Urinary bladder (tissue), 4 donors: ENCODE measurements around the gene OVOL1. TPM values are rescaled to one million over a fixed set of nuclear protein-coding genes. Genes with fewer than 3 reads are reported as not detected.

ENCODE experiments used
- DNase-seq: peaks from one replicate; pipeline ENCODE4 v3.0.0-alpha.2; 2015; ENCODE audit errors: extremely low spot score
- H3K27ac ChIP-seq: one replicate; pipeline ENCODE4 v1.5.1; 2013; ENCODE audit warnings: low read depth, mild to moderate bottlenecking, moderate library complexity
- H3K36me3 ChIP-seq: one replicate; pipeline ENCODE4 v1.6.1; 2013; ENCODE audit warnings: mild to moderate bottlenecking, moderate library complexity; ENCODE audit not compliant: insufficient read depth
- H3K4me1 ChIP-seq: one replicate; pipeline ENCODE4 v1.6.1; 2013; ENCODE audit warnings: mild to moderate bottlenecking, moderate library complexity; ENCODE audit not compliant: insufficient read depth
- H3K4me3 ChIP-seq: one replicate; pipeline ENCODE4 v1.5.1; 2013; ENCODE audit warnings: low read depth, low read length
- WGBS: extraction: QIAGEN DNeasy Blood & Tissue Kit; methylation state at CpG from one replicate; pipeline ENCODE4 v1.1.7; 2013; 5-methylcytosine and 5-hydroxymethylcytosine counted together
- polyA plus RNA-seq: library from polyadenylated mRNA; stranded (reverse); fragments of 200-250 nt; gene quantifications from one replicate; pipeline ENCODE4 v1.2.3, GENCODE V29; 2013
- total RNA-seq: library from RNA; depleted of rRNA; stranded (reverse); fragments of >200 nt; gene quantifications from one replicate; pipeline ENCODE4 v1.2.3, GENCODE V29; 2014
- donor health status: healthy with polysubstance abuse.
- donor health status: healthy.

OVOL1 gene
- total and polyA plus RNA-seq, 2 donors: 4.7 to 5.1 TPM

- WGBS: 81% methylated on average over 18 of the region's 18 CpGs
- H3K4me3 ChIP-seq: no peak overlapping the region
These were observed 4.2 kb downstream of the OVOL1 start for GRCh38 chr11:65790902-65791650.

GRCh38 chr11:65791719-65792213 lies 4.9 kb downstream of the OVOL1 start:
- DNase-seq: no peak
- H3K27ac ChIP-seq: peak overlapping the region; percentile 42
- H3K4me3 ChIP-seq: no peak overlapping the region

More at GRCh38 chr11:65790902-65791650, 4.2 kb downstream of the OVOL1 start:
- peak overlapping the region; percentile 13 for H3K27ac ChIP-seq
- no peaks in the 10 kb centered on the region for H3K4me1 ChIP-seq
- H3K36me3 ChIP-seq: no peaks in the 10 kb centered on the region
- no peak for DNase-seq

GRCh38 chr11:65792456-65792855 lies 5.6 kb downstream of the OVOL1 start:
- no peak for DNase-seq
- Histone ChIP-seq H3K36me3 (no peaks in the 10 kb centered on the region), H3K27ac (peak overlapping the region; percentile 63), H3K4me1 (no peaks in the 10 kb centered on the region), H3K4me3 (no peak overlapping the region)
- WGBS: 81% methylated on average over 16 of the region's 16 CpGs

More at GRCh38 chr11:65791719-65792213, 4.9 kb downstream of the OVOL1 start:
- 74% methylated on average over 13 of the region's 13 CpGs for WGBS
- no peaks in the 10 kb centered on the region for H3K36me3 ChIP-seq
- no peaks in the 10 kb centered on the region for H3K4me1 ChIP-seq

- no peaks in the 10 kb centered on the region for H3K36me3 ChIP-seq
- DNase-seq: no peak
- no peak overlapping the region for H3K4me3 ChIP-seq
- WGBS: 68% methylated on average over 16 of the region's 16 CpGs
- no peak overlapping the region for H3K27ac ChIP-seq
- no peaks in the 10 kb centered on the region for H3K4me1 ChIP-seq
These were observed 6.3 kb downstream of the OVOL1 start for GRCh38 chr11:65793144-65793581.

GRCh38 chr11:65793625-65794400 lies 7.0 kb downstream of the OVOL1 start:
- H3K4me1 ChIP-seq: no peaks in the 10 kb centered on the region
- DNase-seq: no peak
- H3K36me3 ChIP-seq: no peaks in the 10 kb centered on the region
- WGBS: 88% methylated on average over 29 of the region's 29 CpGs
- H3K4me3 ChIP-seq: no peak overlapping the region
- H3K27ac ChIP-seq: no peak overlapping the region

GRCh38 chr11:65794570-65795510 lies 8.0 kb downstream of the OVOL1 start:
- Histone ChIP-seq H3K4me3 (no peak overlapping the region), H3K27ac (no peak overlapping the region), H3K36me3 (no peaks in the 10 kb centered on the region), H3K4me1 (no peaks in the 10 kb centered on the region)
- no peak for DNase-seq
- 90% methylated on average over 42 of the region's 42 CpGs for WGBS

GRCh38 chr11:65796726-65797601 lies 10.1 kb downstream of the OVOL1 start:
- H3K27ac ChIP-seq: no peak overlapping the region
- no peak overlapping the region for H3K4me3 ChIP-seq
- no peaks in the 10 kb centered on the region for H3K4me1 ChIP-seq
- WGBS: 50% methylated on average over 15 of the region's 15 CpGs
- no peaks in the 10 kb centered on the region for H3K36me3 ChIP-seq
- DNase-seq: no peak

- H3K4me1 ChIP-seq: no peaks in the 10 kb centered on the region
- 90% methylated on average over 13 of the region's 13 CpGs for WGBS
- no peaks in the 10 kb centered on the region for H3K36me3 ChIP-seq
- no peak overlapping the region for H3K4me3 ChIP-seq
- DNase-seq: no peak
- no peak overlapping the region for H3K27ac ChIP-seq
These were observed 10.8 kb downstream of the OVOL1 start for GRCh38 chr11:65797711-65798110.

- 93% methylated on average over 8 of the region's 8 CpGs for WGBS
- no peak overlapping the region for H3K27ac ChIP-seq
- DNase-seq: no peak
- no peaks in the 10 kb centered on the region for H3K36me3 ChIP-seq
- H3K4me3 ChIP-seq: no peak overlapping the region
- H3K4me1 ChIP-seq: no peaks in the 10 kb centered on the region
These were observed 12.0 kb downstream of the OVOL1 start for GRCh38 chr11:65798882-65799281.

- H3K4me1 ChIP-seq: no peaks in the 10 kb centered on the region
- H3K27ac ChIP-seq: no peak overlapping the region
- 71% methylated on average over 18 of the region's 18 CpGs for WGBS
- H3K36me3 ChIP-seq: no peaks in the 10 kb centered on the region
- DNase-seq: no peak
- H3K4me3 ChIP-seq: no peak overlapping the region
These were observed 14.5 kb downstream of the OVOL1 start for GRCh38 chr11:65801153-65801987.

- H3K27ac ChIP-seq: no peak overlapping the region
These were observed 16.0 kb downstream of the OVOL1 start for GRCh38 chr11:65802841-65803240.

More at GRCh38 chr11:65802841-65803240, 16.0 kb downstream of the OVOL1 start:
- Histone ChIP-seq H3K4me3 (no peak overlapping the region), H3K4me1 (no peaks in the 10 kb centered on the region), H3K36me3 (no peaks in the 10 kb centered on the region)
- 79% methylated on average over 9 of the region's 9 CpGs for WGBS
- no peak for DNase-seq
